Measurements from ENCODE around the gene DTHD1.

DNA sequence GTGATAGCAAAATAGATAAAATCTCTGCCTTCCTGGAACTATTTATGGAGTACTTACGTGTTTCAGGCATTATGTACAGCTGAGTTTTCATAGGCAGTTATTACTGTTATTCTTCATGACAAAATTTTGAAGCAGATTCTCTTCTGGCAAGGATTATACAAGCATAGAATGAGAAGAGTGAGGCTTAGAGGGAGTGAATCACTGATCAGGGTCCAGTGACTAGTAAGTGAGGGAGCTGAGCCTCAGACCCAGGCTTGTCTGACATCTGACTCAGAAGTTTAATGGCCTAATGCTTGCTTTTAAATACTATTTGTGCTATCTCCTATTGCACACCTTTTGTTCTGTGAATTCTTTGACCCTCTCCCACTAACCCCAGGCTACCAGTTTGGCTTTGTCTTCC, 110.6 kb downstream of the DTHD1 start:
- no peak for TF ChIP-seq POLR2AphosphoS5 (IDR thresholded peaks at IDR 0.05; ENCODE audit: low read depth, low read length)
- TF ChIP-seq TAF1 (IDR thresholded peaks at IDR 0.05; ENCODE audit: borderline replicate concordance, insufficient read depth, low read length): no peak

Measured in PFSK-1 (cell line).